HPDE6-E6E7 (cell line): ENCODE measurements around the gene VSTM4.

Experiments
- DNase-seq: peaks from one replicate; pipeline ENCODE4 v3.0.0; 2011; ENCODE audit warnings: missing footprints; ENCODE audit errors: extremely low spot score

The VSTM4 gene

DNA sequence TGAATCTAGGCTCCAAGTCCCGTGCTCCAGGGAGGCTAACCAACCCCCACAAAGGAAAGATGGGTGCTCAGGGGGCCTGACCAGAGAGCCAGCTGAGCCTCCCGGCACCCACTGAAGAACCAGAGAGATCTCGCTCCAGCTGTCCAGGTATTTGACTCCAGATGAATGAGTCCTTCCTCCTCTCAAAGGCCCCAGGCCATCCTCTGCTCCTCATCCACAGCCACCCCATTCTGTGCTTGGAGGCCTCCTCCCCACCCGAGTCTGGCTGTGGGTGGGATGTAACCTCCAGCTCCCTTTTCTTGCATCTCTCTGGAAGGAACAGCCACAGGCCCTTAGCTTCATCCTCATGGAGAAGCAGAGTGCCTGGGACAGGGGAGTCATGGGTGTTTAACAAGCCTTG is 44.6 kb downstream of the VSTM4 start:
- DNase-seq: no peak

GRCh38 chr10:49068672-49069217 is 46.6 kb downstream of the VSTM4 start:
- no peak for DNase-seq

- DNase-seq: no peak
Observed at GRCh38 chr10:49068209-49068608, 47.1 kb downstream of the VSTM4 start.

DNA sequence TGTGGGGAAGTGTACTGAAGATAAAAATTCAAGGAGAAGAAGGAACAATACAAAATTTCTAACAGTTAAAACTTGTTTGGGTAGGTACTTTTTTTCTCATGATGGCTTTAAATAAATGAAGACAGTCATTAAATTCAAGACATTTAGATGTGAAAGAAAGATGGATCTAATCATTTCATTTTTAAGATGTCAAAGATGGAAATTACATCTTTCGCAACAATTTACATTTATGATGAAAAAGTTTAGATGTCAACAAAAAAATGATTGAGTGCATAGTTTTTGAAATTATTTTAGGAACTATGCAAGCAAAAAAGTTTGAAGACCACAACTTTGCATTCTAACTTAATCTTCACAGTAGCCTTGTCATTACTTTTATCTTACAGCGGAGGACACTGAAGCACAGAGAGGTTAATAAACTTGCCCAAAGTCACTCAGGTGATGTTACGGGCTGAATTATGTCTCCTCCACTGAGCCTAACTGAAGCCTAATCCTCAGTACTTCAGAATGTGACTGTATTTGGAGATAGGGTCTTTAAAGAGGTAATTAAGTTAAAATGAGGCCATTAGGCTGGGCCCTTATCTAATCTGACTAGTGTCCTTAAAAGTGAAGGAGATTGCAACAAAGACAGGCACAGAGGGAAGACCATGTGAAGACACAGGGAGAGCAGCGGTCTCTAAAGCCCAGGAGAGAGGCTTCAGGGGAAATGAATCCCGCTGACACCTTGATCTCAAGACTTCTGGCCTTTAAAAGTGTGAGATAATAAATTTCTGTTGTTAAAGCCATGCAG is 48.2 kb downstream of the VSTM4 start:
- no peak for DNase-seq

DNA sequence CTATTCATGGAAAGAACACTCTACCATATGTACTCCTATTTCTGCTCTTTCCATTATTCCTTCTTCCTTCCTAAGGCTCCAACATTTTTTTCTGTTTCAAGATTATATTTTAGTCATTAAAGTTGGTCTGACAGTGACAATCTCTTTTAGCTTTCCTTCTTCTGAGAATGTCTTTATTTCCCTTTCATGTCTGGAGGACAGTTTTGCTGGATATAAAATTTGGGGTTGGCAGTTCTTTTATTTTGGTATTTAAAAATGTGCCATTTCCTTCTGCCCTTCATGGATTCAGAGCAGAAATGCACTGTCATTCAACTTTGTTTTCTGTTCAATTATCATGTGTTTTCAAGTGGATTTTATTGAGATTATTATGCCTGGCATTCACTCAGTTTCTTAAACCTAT is 53.1 kb downstream of the VSTM4 start:
- no peak for DNase-seq

GRCh38 chr10:49061667-49062066 is 53.7 kb downstream of the VSTM4 start:
- no peak for DNase-seq

- DNase-seq: no peak
Observed at GRCh38 chr10:49058463-49059255, 56.7 kb downstream of the VSTM4 start.

DNA sequence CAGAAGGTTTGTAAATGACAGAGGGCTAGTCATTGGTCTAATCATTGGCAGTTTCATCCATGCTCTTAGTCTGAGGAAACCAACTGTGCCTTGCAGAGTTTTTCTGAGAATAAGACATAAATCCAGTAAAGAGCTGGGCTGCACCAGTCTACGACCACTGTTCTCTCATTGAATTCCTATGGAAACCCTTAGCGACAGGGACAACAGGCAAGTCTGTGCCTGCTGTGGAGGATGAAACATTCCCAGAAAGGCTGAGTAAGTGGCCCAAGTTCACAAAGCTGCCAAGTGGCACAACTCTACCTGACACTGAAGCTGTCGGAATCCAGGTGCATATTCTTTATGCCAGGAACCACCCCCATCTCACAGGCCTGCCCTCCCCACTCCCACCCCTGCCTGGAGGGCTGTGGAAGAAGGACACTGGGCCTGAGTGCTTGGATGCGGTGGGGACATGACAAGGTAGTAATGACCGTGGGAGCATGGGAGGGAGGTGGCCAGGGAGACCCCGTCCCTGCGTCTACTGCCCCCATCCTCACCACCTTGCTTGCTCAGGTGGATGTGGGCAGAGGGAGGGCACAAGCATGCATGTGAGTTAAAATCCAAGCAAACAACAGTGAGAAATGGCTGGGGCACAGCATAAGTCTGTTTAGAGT is 58.0 kb downstream of the VSTM4 start:
- no peak for DNase-seq

GRCh38 chr10:49056356-49056755 is 59.0 kb downstream of the VSTM4 start:
- no peak for DNase-seq

- no peak for DNase-seq
Observed at GRCh38 chr10:49055221-49055849, 60.0 kb downstream of the VSTM4 start.

- no peak for DNase-seq
Observed at GRCh38 chr10:49054753-49055152, 60.6 kb downstream of the VSTM4 start.

GRCh38 chr10:49053998-49054692 is 61.2 kb downstream of the VSTM4 start:
- DNase-seq: no peak

DNA sequence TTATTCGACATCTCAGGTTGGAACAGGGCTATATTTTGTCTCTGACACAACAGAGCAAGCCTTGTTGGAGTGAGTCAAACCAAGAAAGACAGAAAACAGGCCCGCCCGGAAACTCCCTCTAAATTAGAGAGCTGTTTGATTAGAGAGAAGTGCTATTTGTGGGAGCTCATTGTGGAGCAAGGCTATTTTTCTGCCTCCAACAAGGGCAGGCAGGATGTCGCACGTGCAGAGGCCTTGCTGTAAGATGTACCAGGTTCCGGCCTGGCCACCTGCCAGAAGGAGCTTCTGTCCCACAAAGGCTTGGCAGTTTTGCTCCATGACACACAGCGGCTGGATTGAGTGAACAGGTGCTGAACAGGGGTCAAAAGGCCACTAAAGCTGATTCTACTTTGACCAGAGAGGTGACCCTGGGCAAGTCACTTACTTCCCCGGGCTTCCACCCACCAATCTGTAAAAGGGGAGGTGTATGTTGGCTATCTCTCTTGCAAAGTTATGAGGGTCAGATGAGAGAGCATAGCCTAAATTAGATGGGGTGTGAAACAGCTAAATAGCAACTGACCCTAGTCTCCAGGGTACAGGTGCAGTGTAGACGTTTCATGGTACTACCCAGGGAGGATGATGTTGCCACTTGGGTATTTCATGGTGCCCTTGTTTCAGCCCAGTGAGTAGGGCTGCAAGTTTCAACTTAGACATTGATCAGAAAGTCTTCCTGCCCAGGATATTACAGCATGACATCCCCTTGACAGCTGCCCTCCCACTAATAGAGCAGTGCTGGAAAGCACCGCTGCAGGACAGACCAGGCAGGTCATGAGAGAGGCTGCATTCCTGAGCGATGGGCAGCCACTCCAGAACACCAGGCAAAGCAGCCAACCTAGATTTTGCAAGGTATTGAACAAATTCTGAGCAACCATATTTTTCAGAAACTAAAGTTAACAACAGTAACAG is 62.0 kb downstream of the VSTM4 start:
- DNase-seq: no peak

- no peak for DNase-seq
Observed at GRCh38 chr10:49052069-49052468, 63.3 kb downstream of the VSTM4 start.

DNA sequence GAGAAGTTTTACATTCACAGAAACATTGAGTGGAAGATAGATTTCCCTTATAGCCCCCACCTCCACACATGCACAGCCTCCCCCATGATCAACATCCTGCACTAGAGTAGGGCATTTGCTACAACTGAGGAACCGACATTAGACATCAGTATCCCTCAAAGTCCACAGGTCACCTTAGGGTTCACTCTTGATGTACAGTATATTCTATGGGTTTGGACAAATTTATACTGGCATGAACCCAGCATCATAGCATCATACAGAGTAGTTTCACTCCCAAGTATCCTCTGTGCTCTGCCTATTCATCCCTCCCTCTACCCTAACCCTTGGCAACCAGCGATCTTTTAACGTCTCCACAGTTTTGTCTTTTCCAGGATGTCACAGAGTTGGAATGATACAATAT is 64.4 kb downstream of the VSTM4 start:
- no peak for DNase-seq

- no peak for DNase-seq
Observed at GRCh38 chr10:49050366-49050765, 65.0 kb downstream of the VSTM4 start.

GRCh38 chr10:49049660-49050059 is 65.7 kb downstream of the VSTM4 start:
- DNase-seq: no peak

GRCh38 chr10:49047128-49047639 is 68.1 kb downstream of the VSTM4 start:
- DNase-seq: no peak

DNA sequence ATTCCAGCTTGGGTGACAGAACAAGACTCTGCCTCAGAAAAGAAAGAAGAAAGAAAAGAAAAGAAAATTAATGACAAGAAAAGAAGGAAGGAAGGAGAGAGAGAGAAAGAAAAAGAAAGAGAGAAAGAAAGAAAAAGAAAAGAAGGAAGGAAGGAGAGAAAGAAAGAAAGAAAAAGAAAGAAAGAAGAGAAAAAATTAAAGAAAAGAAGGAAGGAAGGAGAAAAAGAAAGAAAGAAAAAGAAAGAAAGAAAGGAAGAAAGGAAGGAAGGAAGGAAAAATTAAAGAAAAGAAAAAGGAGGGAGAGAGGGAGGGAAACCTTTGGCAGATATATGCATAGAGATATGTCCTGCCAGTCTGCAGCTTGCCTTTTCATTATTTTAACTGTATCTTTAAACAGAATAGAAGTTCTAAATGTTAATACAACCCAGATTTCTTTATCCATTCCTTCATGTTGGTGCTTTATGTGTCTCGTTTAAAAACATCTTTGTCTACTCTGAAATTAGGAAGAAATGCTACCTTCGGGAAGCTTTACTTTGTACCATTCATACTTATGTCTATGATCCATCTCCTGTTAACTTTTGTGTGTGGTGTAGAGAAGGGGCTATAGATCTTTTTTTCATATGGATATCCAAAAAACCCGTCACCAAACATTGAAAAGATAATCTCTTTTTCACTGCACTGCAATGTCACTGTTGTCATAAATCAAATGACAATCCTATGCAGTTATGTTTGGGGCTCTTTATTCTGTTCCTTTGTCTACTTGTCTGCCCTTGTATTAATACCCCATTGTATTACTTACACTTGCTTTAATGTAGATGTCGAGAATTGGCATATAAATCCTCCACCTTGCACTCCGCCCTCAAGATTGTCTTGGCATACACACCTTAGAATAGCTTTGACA is 70.8 kb downstream of the VSTM4 start:
- no peak for DNase-seq
